ENCODE results near the gene CYP26C1.

CYP26C1 gene

DNA sequence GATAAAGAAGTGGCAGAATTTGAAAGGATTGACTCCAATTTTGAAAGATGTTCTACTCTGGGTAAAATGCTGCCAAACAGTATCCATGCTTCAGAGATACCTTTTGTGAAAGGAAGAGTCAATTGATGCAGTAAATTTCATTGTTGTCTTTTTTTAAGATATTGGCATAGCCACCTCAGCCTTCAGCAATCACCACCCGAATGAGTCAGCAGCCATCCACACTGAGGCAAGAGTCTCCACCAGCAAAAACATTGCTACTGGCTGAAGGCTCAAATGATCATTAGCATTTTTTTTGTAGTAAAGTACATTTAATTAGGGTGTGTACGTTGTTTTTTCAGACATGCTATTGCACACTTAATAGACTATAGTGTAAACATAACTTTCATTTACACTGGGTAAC is 31.7 kb upstream of the CYP26C1 start:
- no peak overlapping the region for H3K4me3 ChIP-seq (ENCODE audit: low read depth in 1 of 2, low read length in 1 of 2)
- no peaks in the 10 kb centered on the region for H3K27me3 ChIP-seq
- TF ChIP-seq CTCF (IDR thresholded peaks at IDR 0.05), result no peak
- H3K9me3 ChIP-seq, result no peaks in the 10 kb centered on the region
- H3K27ac ChIP-seq, result no peak overlapping the region
- peaks cover 39% of the 10 kb centered on the region for H3K36me3 ChIP-seq
- no peaks in the 10 kb centered on the region for H3K4me1 ChIP-seq (ENCODE audit: control insufficient read depth in 1 of 2, insufficient read depth in 1 of 2, low read depth in 1 of 2, low read length in 1 of 2)

DNA sequence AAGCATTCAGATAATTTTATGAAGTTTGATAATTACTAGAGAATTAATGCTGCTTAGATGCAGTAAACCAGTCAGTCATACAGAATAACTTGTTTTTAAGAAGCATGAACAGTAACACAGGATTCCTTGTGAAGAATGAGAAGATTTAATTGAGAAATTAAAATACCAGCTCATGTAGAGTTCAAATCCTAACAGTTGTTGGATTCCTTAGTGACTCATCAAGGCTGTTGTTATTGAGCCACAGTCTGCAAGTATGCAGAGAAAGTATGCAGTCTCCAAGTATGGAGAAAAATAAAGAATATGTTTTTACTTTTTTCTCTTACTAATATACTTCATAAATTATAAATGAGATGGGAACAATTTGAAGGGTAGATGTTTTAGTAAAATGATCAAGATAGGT is 30.2 kb upstream of the CYP26C1 start:
- no peak overlapping the region for H3K27ac ChIP-seq
- no peak overlapping the region for H3K4me3 ChIP-seq (ENCODE audit: low read depth in 1 of 2, low read length in 1 of 2)
- no peaks in the 10 kb centered on the region for H3K27me3 ChIP-seq
- no peaks in the 10 kb centered on the region for H3K4me1 ChIP-seq (ENCODE audit: control insufficient read depth in 1 of 2, insufficient read depth in 1 of 2, low read depth in 1 of 2, low read length in 1 of 2)
- no peak for TF ChIP-seq CTCF (IDR thresholded peaks at IDR 0.05)
- H3K36me3 ChIP-seq, result peaks cover 34% of the 10 kb centered on the region
- H3K9me3 ChIP-seq, result no peaks in the 10 kb centered on the region

DNA sequence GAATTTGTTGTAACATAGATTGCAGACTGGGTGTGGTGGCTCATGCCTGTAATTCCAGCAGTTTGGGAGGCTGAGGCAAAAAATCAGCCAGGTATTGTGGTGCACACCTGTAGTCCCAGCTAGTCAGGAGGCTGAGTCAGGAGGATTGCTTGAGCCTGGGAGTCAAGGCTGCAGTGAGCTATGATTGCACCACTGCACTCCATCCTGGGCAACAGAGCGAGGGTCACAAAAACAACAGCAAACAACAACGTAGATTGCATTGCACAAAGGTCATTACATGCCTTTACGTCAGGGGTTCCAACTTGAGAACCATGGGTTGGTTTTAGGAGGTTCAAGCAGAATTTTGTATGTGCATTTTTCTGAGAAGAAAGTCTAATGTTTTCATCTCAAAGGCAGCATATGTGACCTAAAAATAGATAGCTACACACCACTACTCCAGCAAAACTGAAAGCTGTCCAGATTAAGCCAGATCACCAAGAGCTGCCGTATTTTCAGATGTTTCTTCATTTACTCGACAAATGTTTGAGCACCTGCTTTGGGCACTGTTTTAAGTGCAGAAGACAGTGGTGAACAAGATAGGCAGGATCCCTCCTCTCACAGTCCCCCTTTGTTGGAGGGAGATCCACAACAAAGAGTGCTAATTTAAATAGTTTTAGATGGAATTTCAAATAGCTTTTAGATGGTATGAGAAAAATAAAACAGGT is 28.3 kb upstream of the CYP26C1 start:
- H3K9me3 ChIP-seq, result no peaks in the 10 kb centered on the region
- no peak overlapping the region for H3K27ac ChIP-seq
- no peak overlapping the region for H3K4me3 ChIP-seq (ENCODE audit: low read depth in 1 of 2, low read length in 1 of 2)
- H3K4me1 ChIP-seq (ENCODE audit: control insufficient read depth in 1 of 2, insufficient read depth in 1 of 2, low read depth in 1 of 2, low read length in 1 of 2), result no peaks in the 10 kb centered on the region
- H3K36me3 ChIP-seq, result peaks cover 18% of the 10 kb centered on the region
- no peaks in the 10 kb centered on the region for H3K27me3 ChIP-seq
- TF ChIP-seq CTCF (IDR thresholded peaks at IDR 0.05), result no peak

- Histone ChIP-seq H3K4me3 (ENCODE audit: low read depth in 1 of 2, low read length in 1 of 2) (no peak overlapping the region), H3K4me1 (ENCODE audit: control insufficient read depth in 1 of 2, insufficient read depth in 1 of 2, low read depth in 1 of 2, low read length in 1 of 2) (no peaks in the 10 kb centered on the region), H3K9me3 (no peaks in the 10 kb centered on the region), H3K27me3 (no peaks in the 10 kb centered on the region), H3K36me3 (peaks cover 13% of the 10 kb centered on the region), H3K27ac (no peak overlapping the region)
- no peak for TF ChIP-seq CTCF (IDR thresholded peaks at IDR 0.05)
Observed at GRCh38 chr10:93032809-93033137, 27.8 kb upstream of the CYP26C1 start.

- Histone ChIP-seq H3K4me1 (ENCODE audit: control insufficient read depth in 1 of 2, insufficient read depth in 1 of 2, low read depth in 1 of 2, low read length in 1 of 2) (no peaks in the 10 kb centered on the region), H3K9me3 (no peaks in the 10 kb centered on the region), H3K27ac (no peak overlapping the region), H3K4me3 (ENCODE audit: low read depth in 1 of 2, low read length in 1 of 2) (no peak overlapping the region), H3K27me3 (no peaks in the 10 kb centered on the region), H3K36me3 (peaks cover 7% of the 10 kb centered on the region)
- TF ChIP-seq CTCF (IDR thresholded peaks at IDR 0.05), result no peak
Observed at GRCh38 chr10:93034426-93034825, 26.2 kb upstream of the CYP26C1 start.

Measured in neutrophil (primary cell).